Measurements from ENCODE around the gene WNT4.

GRCh38 chr1:22123901-22124404 is 18.9 kb downstream of the WNT4 start:
- TF ChIP-seq CTCF (IDR thresholded peaks at IDR 0.05), result no peak
- TF ChIP-seq POLR2A (IDR thresholded peaks at IDR 0.05; ENCODE audit: low read length), result no peak
- no peak for TF ChIP-seq RAD21 (conservative IDR thresholded peaks at IDR 0.05 in 1 of 2, IDR thresholded peaks at IDR 0.05 in 1 of 2)
- TF ChIP-seq RCOR1 (IDR thresholded peaks at IDR 0.05; ENCODE audit: low read depth, low read length), result no peak
- TF ChIP-seq KDM5A (IDR thresholded peaks at IDR 0.05), result no peak
- TF ChIP-seq EP300 (IDR thresholded peaks at IDR 0.05), result no peak
- TF ChIP-seq JUN (IDR thresholded peaks at IDR 0.05), result no peak

Measured in A549 (cell line).